A549 treated with GW870086 at 1 μM for 4 hours (cell line): ENCODE measurements around the gene SNAPC1. TPM values are rescaled to one million over a fixed set of nuclear protein-coding genes. Genes with fewer than 3 reads are reported as not detected.

ENCODE experiments used
- total RNA-seq: library from RNA; stranded (reverse); fragments of 200-300 nt; extraction: Qiagen RNA extraction; gene quantifications from 5 replicates; pipeline ENCODE4 v1.2.3, GENCODE V29; 2022; ENCODE audit warnings: low read depth

Gene SNAPC1, protein sequence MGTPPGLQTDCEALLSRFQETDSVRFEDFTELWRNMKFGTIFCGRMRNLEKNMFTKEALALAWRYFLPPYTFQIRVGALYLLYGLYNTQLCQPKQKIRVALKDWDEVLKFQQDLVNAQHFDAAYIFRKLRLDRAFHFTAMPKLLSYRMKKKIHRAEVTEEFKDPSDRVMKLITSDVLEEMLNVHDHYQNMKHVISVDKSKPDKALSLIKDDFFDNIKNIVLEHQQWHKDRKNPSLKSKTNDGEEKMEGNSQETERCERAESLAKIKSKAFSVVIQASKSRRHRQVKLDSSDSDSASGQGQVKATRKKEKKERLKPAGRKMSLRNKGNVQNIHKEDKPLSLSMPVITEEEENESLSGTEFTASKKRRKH
- total RNA-seq: 10.2 to 14.5 TPM (median 12.0 TPM) in 5 replicates

GRCh38 chr14:61761959-61762786, at the start of gene SNAPC1:
Gene SNAPC1 (plus strand): TSS chr14:61762420. CDS start chr14:61762461, 41 bp downstream.

GRCh38 chr14:61812347-61813095, 50.3 kb downstream of the SNAPC1 start, which contains the start of gene SYT16:
Gene SYT16 (plus strand): TSS chr14:61812703.

Other genes with a start within 250 kb of the SNAPC1 start
- 106 to 220 TPM (median 195 TPM) in 5 replicates for gene HIF1A, start 66.9 kb upstream of the SNAPC1 start, total RNA-seq
- gene SYT16, start 50.3 kb downstream of the SNAPC1 start, total RNA-seq: 0.03 to 0.14 TPM (median 0.08 TPM) in 4 of 5 replicates, not detected in the other